ENCODE results near the gene PES1. TPM values are rescaled to one million over a fixed set of nuclear protein-coding genes. Genes with fewer than 3 reads are reported as not detected.

The PES1 gene
- total and polyA plus RNA-seq, 10 donors = 39.0 to 72.7 (median 49.2) TPM

GRCh38 chr22:30637701-30638114 is 46.0 kb upstream of the PES1 start:
- WGBS, 5 donors = 67 to 85% (median 79%) methylated on average over 1 of the region's 1 CpG
- TF ChIP-seq POLR2AphosphoS5 (IDR thresholded peaks at IDR 0.05) (no peak), POLR2A (IDR thresholded peaks at IDR 0.05) (no peak), CTCF (IDR thresholded peaks at IDR 0.05 in 8 of 11, conservative IDR thresholded peaks at IDR 0.05 in 3 of 11) (no peak)
- intact Hi-C loops (cut with DNase I; ENCODE audit: low total_unique reads) = no loop called here
- Histone ChIP-seq H3K4me1 (peaks cover 21 to 42% (median 33%) of the 10 kb centered on the region in 6 donors), H3K27me3 (replicated peaks in 1 of 7) (no peaks in the 10 kb centered on the region), H3K27ac (no peak overlapping the region), H3K36me3 (no peaks in the 10 kb centered on the region), H3K4me3 (peak overlapping the region in 3 of 8 donors; percentile 62 to 70 (median 65)), H3K9me3 (peaks cover 0 to 5% (median 0%) of the 10 kb centered on the region in 8 donors)
- no peak for DNase-seq

- H3K36me3 ChIP-seq = no peaks in the 10 kb centered on the region
- peak; percentile 84 for DNase-seq
- peaks cover 0 to 5% (median 0%) of the 10 kb centered on the region in 8 donors for H3K9me3 ChIP-seq
- H3K27me3 ChIP-seq (replicated peaks in 1 of 7) = no peaks in the 10 kb centered on the region
- no peak for TF ChIP-seq CTCF (IDR thresholded peaks at IDR 0.05 in 8 of 11, conservative IDR thresholded peaks at IDR 0.05 in 3 of 11)
- TF ChIP-seq POLR2A (IDR thresholded peaks at IDR 0.05) = no peak
- no peak for TF ChIP-seq POLR2AphosphoS5 (IDR thresholded peaks at IDR 0.05)
- peak overlapping the region; percentile 80 to 95 (median 90) for H3K27ac ChIP-seq
- 43 to 71% (median 54%) methylated on average over 19 to 45 of the region's 45 CpGs for WGBS, 5 donors
- peaks cover 21 to 42% (median 33%) of the 10 kb centered on the region in 6 donors for H3K4me1 ChIP-seq
- intact Hi-C loops (cut with DNase I; ENCODE audit: low total_unique reads) = no loop called here
- H3K4me3 ChIP-seq = peak overlapping the region; percentile 54 to 70 (median 64)
These were observed 44.7 kb upstream of the PES1 start for GRCh38 chr22:30636226-30637077.

GRCh38 chr22:30635273-30636225 is 43.8 kb upstream of the PES1 start, which contains the start of gene SLC35E4:
SLC35E4 (plus strand) TSS chr22:30635781; CDS start chr22:30636451, 670 bp downstream.
- intact Hi-C loops (cut with DNase I; ENCODE audit: low total_unique reads) = loop anchor here (2.0 kb wide), 2 partner anchors 119 to 285 kb away; no protein-coding TSS in a partner anchor
- H3K36me3 ChIP-seq = no peaks in the 10 kb centered on the region
- no peaks in the 10 kb centered on the region for H3K27me3 ChIP-seq (replicated peaks in 1 of 7)
- H3K4me3 ChIP-seq = peak within 1 kb of the TSS; percentile 54 to 70 (median 64)
- peak; percentile 97 for DNase-seq
- TF ChIP-seq CTCF (IDR thresholded peaks at IDR 0.05 in 8 of 11, conservative IDR thresholded peaks at IDR 0.05 in 3 of 11) = peak in 9 of 11 experiments; percentile 11 to 53 (median 28)
- peak in 1 of 3 donors; percentile 28 for TF ChIP-seq POLR2A (IDR thresholded peaks at IDR 0.05)
- peak; percentile 63 to 85 (median 82) for TF ChIP-seq POLR2AphosphoS5 (IDR thresholded peaks at IDR 0.05)
- H3K4me1 ChIP-seq = peaks cover 21 to 42% (median 33%) of the 10 kb centered on the region in 6 donors
- H3K9me3 ChIP-seq = peaks cover 0 to 5% (median 0%) of the 10 kb centered on the region in 8 donors
- 1 to 2% (median 2%) methylated on average over 41 to 75 of the region's 75 CpGs for WGBS, 5 donors
- H3K27ac ChIP-seq = peak within 1 kb of the TSS; percentile 86 to 95 (median 90)

All from spleen (tissue), 11 donors.